ENCODE measurements around the gene MBNL2.

DNA sequence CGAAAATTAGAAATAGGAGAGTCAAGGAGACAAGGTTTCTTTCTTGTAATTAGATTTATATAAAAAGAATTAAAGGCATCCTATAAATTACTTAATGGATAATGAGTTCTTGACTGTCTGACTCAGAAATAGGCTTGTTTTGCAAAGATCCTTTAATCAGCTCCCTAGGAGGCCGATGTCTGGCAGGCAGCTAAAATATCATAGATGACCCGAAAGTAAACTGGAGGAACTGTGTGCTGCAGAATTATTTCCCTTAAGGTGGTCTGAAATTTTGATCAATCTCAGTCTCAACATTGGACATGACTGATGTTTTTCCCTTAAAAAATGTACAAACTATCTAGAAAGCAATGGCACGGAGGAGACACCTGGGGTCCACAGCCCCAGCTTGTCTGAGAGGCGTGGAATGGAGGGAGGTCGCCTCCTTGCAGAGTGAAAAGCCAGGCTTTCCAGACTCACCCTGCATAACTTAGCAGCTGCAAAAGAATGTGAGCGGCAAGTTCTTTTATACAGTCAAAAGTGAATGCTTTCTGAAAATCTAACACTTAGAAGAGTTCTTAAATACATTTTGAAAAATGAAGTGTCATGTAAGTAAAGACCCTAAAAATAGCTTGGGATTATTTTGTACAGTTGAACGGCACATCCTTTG is 44.8 kb downstream of the MBNL2 start:
- no peak for TF ChIP-seq POLR2A (IDR thresholded peaks at IDR 0.05; ENCODE audit: low read depth, low read length)
- no peak for TF ChIP-seq POLR2AphosphoS5 (IDR thresholded peaks at IDR 0.05; ENCODE audit: low read depth, low read length)
